Measurements from ENCODE around the gene SH3TC2.

The SH3TC2 gene

GRCh38 chr5:148976569-148977381 is 86.1 kb downstream of the SH3TC2 start:
- Histone ChIP-seq H3K4me1 (no peaks in the 10 kb centered on the region), H3K27me3 (ENCODE audit: low read depth) (0 out of 2 replicates have a peak, but pooled peaks cover 3% of the 10 kb centered on the region), H3K4me3 (no peak overlapping the region), H3K36me3 (replicated peaks) (no peaks in the 10 kb centered on the region), H3K9me3 (no peaks in the 10 kb centered on the region)
- no peak for DNase-seq (ENCODE audit: low spot score in 2 of 2)
- in situ Hi-C loops (cut with MboI; ENCODE audit: low sequenced_read_pairs) = no loop called here

- no peaks in the 10 kb centered on the region for H3K36me3 ChIP-seq (replicated peaks)
- H3K27me3 ChIP-seq (ENCODE audit: low read depth) = 0 out of 2 replicates have a peak, but pooled peaks cover 3% of the 10 kb centered on the region
- H3K4me3 ChIP-seq = no peak overlapping the region
- no peaks in the 10 kb centered on the region for H3K9me3 ChIP-seq
- DNase-seq (ENCODE audit: low spot score in 2 of 2) = no peak
- in situ Hi-C loops (cut with MboI; ENCODE audit: low sequenced_read_pairs) = no loop called here
- H3K4me1 ChIP-seq = no peaks in the 10 kb centered on the region
These were observed 88.1 kb downstream of the SH3TC2 start for GRCh38 chr5:148974642-148975327.

GRCh38 chr5:148973455-148973854 is 89.4 kb downstream of the SH3TC2 start:
- no peaks in the 10 kb centered on the region for H3K4me1 ChIP-seq
- in situ Hi-C loops (cut with MboI; ENCODE audit: low sequenced_read_pairs) = no loop called here
- no peak overlapping the region for H3K4me3 ChIP-seq

GRCh38 chr5:148972974-148973374 is 89.9 kb downstream of the SH3TC2 start:
- Histone ChIP-seq H3K4me1 (no peaks in the 10 kb centered on the region), H3K27me3 (ENCODE audit: low read depth) (0 out of 2 replicates have a peak, but pooled peaks cover 3% of the 10 kb centered on the region), H3K36me3 (replicated peaks) (no peaks in the 10 kb centered on the region), H3K9me3 (no peaks in the 10 kb centered on the region), H3K4me3 (no peak overlapping the region)
- no peak for DNase-seq (ENCODE audit: low spot score in 2 of 2)
- in situ Hi-C loops (cut with MboI; ENCODE audit: low sequenced_read_pairs) = no loop called here

More at GRCh38 chr5:148973455-148973854, 89.4 kb downstream of the SH3TC2 start:
- Histone ChIP-seq H3K27me3 (ENCODE audit: low read depth) (0 out of 2 replicates have a peak, but pooled peaks cover 3% of the 10 kb centered on the region), H3K9me3 (no peaks in the 10 kb centered on the region), H3K36me3 (replicated peaks) (no peaks in the 10 kb centered on the region)
- DNase-seq (ENCODE audit: low spot score in 2 of 2) = no peak

GRCh38 chr5:148972396-148972795 is 90.5 kb downstream of the SH3TC2 start:
- DNase-seq (ENCODE audit: low spot score in 2 of 2) = no peak
- Histone ChIP-seq H3K9me3 (no peaks in the 10 kb centered on the region), H3K36me3 (replicated peaks) (no peaks in the 10 kb centered on the region), H3K27me3 (ENCODE audit: low read depth) (0 out of 2 replicates have a peak, but pooled peaks cover 3% of the 10 kb centered on the region), H3K4me3 (no peak overlapping the region), H3K4me1 (no peaks in the 10 kb centered on the region)
- in situ Hi-C loops (cut with MboI; ENCODE audit: low sequenced_read_pairs) = no loop called here

GRCh38 chr5:148970876-148971275 is 92.0 kb downstream of the SH3TC2 start:
- H3K4me1 ChIP-seq = no peaks in the 10 kb centered on the region
- no peaks in the 10 kb centered on the region for H3K36me3 ChIP-seq (replicated peaks)
- H3K4me3 ChIP-seq = no peak overlapping the region
- H3K27me3 ChIP-seq (ENCODE audit: low read depth) = 0 out of 2 replicates have a peak, but pooled peaks cover 3% of the 10 kb centered on the region
- H3K9me3 ChIP-seq = no peaks in the 10 kb centered on the region
- DNase-seq (ENCODE audit: low spot score in 2 of 2) = no peak
- in situ Hi-C loops (cut with MboI; ENCODE audit: low sequenced_read_pairs) = no loop called here

- H3K4me1 ChIP-seq = no peaks in the 10 kb centered on the region
- no peak for DNase-seq (ENCODE audit: low spot score in 2 of 2)
- 0 out of 2 replicates have a peak, but pooled peaks cover 3% of the 10 kb centered on the region for H3K27me3 ChIP-seq (ENCODE audit: low read depth)
- no peak overlapping the region for H3K4me3 ChIP-seq
- H3K9me3 ChIP-seq = no peaks in the 10 kb centered on the region
- in situ Hi-C loops (cut with MboI; ENCODE audit: low sequenced_read_pairs) = no loop called here
- no peaks in the 10 kb centered on the region for H3K36me3 ChIP-seq (replicated peaks)
These were observed 92.6 kb downstream of the SH3TC2 start for GRCh38 chr5:148970228-148970627.

GRCh38 chr5:148969291-148969690 is 93.6 kb downstream of the SH3TC2 start:
- in situ Hi-C loops (cut with MboI; ENCODE audit: low sequenced_read_pairs) = no loop called here
- H3K4me3 ChIP-seq = no peak overlapping the region
- DNase-seq (ENCODE audit: low spot score in 2 of 2) = no peak
- no peaks in the 10 kb centered on the region for H3K4me1 ChIP-seq
- H3K27me3 ChIP-seq (ENCODE audit: low read depth) = 0 out of 2 replicates have a peak, but pooled peaks cover 3% of the 10 kb centered on the region
- no peaks in the 10 kb centered on the region for H3K9me3 ChIP-seq
- no peaks in the 10 kb centered on the region for H3K36me3 ChIP-seq (replicated peaks)

GRCh38 chr5:148968311-148968710 is 94.6 kb downstream of the SH3TC2 start:
- in situ Hi-C loops (cut with MboI; ENCODE audit: low sequenced_read_pairs) = no loop called here
- H3K27me3 ChIP-seq (ENCODE audit: low read depth) = 0 out of 2 replicates have a peak, but pooled peaks cover 3% of the 10 kb centered on the region
- DNase-seq (ENCODE audit: low spot score in 2 of 2) = no peak
- H3K9me3 ChIP-seq = no peaks in the 10 kb centered on the region
- H3K36me3 ChIP-seq (replicated peaks) = no peaks in the 10 kb centered on the region
- H3K4me1 ChIP-seq = no peaks in the 10 kb centered on the region
- H3K4me3 ChIP-seq = no peak overlapping the region

- Histone ChIP-seq H3K27me3 (ENCODE audit: low read depth) (0 out of 2 replicates have a peak, but pooled peaks cover 3% of the 10 kb centered on the region), H3K9me3 (no peaks in the 10 kb centered on the region), H3K36me3 (replicated peaks) (no peaks in the 10 kb centered on the region), H3K4me3 (no peak overlapping the region), H3K4me1 (no peaks in the 10 kb centered on the region)
- DNase-seq (ENCODE audit: low spot score in 2 of 2) = no peak
- in situ Hi-C loops (cut with MboI; ENCODE audit: low sequenced_read_pairs) = no loop called here
These were observed 95.1 kb downstream of the SH3TC2 start for GRCh38 chr5:148967783-148968182.

- no peak overlapping the region for H3K4me3 ChIP-seq
- no peaks in the 10 kb centered on the region for H3K27me3 ChIP-seq (ENCODE audit: low read depth)
- in situ Hi-C loops (cut with MboI; ENCODE audit: low sequenced_read_pairs) = no loop called here
- DNase-seq (ENCODE audit: low spot score in 2 of 2) = no peak
- no peaks in the 10 kb centered on the region for H3K9me3 ChIP-seq
- H3K36me3 ChIP-seq (replicated peaks) = no peaks in the 10 kb centered on the region
- no peaks in the 10 kb centered on the region for H3K4me1 ChIP-seq
These were observed 95.9 kb downstream of the SH3TC2 start for GRCh38 chr5:148966938-148967337.

- H3K4me3 ChIP-seq = no peak overlapping the region
- no peaks in the 10 kb centered on the region for H3K4me1 ChIP-seq
- in situ Hi-C loops (cut with MboI; ENCODE audit: low sequenced_read_pairs) = no loop called here
- H3K36me3 ChIP-seq (replicated peaks) = no peaks in the 10 kb centered on the region
- no peaks in the 10 kb centered on the region for H3K27me3 ChIP-seq (ENCODE audit: low read depth)
- no peaks in the 10 kb centered on the region for H3K9me3 ChIP-seq
- DNase-seq (ENCODE audit: low spot score in 2 of 2) = no peak
These were observed 96.5 kb downstream of the SH3TC2 start for GRCh38 chr5:148966348-148966747.

- DNase-seq (ENCODE audit: low spot score in 2 of 2) = no peak
- no peaks in the 10 kb centered on the region for H3K9me3 ChIP-seq
- H3K4me3 ChIP-seq = no peak overlapping the region
- H3K36me3 ChIP-seq (replicated peaks) = no peaks in the 10 kb centered on the region
- no peaks in the 10 kb centered on the region for H3K4me1 ChIP-seq
- in situ Hi-C loops (cut with MboI; ENCODE audit: low sequenced_read_pairs) = no loop called here
- no peaks in the 10 kb centered on the region for H3K27me3 ChIP-seq (ENCODE audit: low read depth)
These were observed 97.2 kb downstream of the SH3TC2 start for GRCh38 chr5:148965511-148966265.
